SK-N-DZ (cell line): ENCODE results near the gene NRAP.

Experiments used
- DNase-seq: peaks from one replicate; pipeline ENCODE4 v3.0.0-alpha.2; 2015; ENCODE audit warnings: low spot score

Gene NRAP

DNA sequence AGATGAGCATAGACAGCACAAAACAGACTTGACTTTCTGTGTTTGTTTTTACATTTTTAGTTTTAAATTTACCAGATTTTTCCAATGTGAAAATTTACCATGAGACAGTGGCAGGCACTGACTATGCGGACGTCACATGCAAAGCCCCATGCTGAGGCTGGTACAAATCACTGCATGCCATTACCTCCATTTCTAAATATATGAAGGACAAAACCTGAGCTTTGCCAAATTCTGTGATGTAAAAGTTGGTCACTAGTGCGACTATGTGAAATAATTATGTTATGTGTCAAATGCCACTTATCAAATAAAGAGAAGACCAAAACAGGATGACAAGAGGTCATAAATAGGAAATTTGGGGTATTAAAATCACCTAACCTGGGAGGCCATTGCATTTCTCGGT is 22.1 kb downstream of the NRAP start:
- DNase-seq, result no peak

GRCh38 chr10:113639966-113640365 is 23.9 kb downstream of the NRAP start:
- DNase-seq, result no peak

DNA sequence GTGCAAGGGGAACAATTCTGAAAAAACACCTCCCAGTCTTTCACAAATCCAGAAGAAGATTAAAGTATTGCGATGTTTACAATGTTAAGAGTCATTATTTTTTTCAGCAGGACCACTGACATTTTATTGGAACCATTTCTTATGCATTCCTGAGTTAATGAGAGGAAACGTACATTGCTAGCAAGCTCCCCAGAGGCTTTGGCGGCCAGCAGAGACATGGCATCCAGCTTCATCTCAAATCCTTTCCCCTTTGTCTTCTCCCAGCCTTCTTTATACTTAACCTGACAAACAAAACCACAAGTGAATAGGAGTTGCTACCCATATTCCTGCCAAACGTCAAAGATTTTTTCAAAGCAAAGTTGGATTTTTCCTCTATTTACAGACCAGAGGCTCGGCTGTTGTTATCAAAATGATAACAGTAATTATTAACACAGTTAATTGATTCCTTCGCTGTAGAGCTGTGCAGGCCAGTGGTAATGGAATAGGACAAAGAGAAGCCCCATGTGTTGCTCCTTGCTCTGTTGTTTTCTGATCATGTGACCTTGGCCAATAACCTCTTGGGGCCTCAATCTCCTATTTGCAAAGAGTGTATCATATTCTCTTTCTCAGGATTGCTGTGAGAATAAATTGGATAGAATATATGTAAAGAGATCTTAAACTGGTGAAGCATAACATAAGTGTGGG is 32.0 kb downstream of the NRAP start:
- DNase-seq, result no peak

- DNase-seq, result no peak
Observed at GRCh38 chr10:113630929-113631533, 32.8 kb downstream of the NRAP start.

GRCh38 chr10:113628607-113629153 is 35.2 kb downstream of the NRAP start:
- no peak for DNase-seq

- DNase-seq, result no peak
Observed at GRCh38 chr10:113627836-113628235, 36.0 kb downstream of the NRAP start.

DNA sequence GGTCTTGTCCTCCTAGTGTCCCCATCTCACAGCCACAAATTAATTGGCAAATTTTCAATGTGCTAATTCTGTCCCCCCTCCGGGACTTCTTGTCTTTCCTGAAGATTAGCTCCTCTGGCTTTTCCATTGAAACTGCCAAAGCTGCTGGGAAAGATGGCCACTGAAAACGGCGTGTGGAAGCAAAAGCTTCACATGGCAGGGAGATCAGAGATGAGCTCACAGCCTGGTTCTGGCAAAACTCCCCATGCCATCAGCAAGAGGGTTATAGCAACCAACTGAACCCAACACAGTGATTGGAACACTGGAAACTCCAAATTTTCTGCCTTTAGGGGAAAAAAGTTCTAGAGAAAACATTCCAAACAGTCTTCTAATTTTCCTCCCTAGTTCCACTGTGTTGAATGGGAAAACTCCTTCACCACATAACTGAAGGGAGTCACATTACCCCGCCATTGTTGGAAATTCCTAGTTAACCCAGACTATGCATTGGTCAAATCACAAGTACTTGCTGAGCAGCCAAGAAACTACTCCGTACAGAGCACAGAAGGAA is 37.0 kb downstream of the NRAP start:
- no peak for DNase-seq

GRCh38 chr10:113625461-113626186 is 38.2 kb downstream of the NRAP start:
- DNase-seq, result no peak

GRCh38 chr10:113622831-113623230 is 41.0 kb downstream of the NRAP start:
- DNase-seq, result no peak

DNA sequence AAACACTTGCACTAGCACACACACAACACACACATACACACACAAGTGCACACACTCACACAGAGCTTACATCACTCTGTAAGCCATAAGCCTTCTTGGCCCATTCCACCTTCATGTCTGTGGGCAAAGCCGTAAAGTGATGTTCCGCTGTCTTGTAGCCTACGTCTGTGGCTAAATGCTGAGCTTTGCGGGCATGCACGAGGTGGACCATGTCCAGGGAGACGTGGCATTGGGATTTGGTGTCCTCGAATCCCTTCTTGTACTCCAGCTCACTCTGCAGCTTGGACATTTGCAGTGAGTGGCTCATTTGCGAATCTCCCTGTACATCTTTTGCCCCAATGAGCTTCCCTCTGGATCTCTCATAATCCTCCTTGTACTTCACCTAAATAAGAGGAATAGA is 42.0 kb downstream of the NRAP start:
- DNase-seq, result no peak

- no peak for DNase-seq
Observed at GRCh38 chr10:113620936-113621335, 42.9 kb downstream of the NRAP start.

- no peak for DNase-seq
Observed at GRCh38 chr10:113620511-113620910, 43.3 kb downstream of the NRAP start.

DNA sequence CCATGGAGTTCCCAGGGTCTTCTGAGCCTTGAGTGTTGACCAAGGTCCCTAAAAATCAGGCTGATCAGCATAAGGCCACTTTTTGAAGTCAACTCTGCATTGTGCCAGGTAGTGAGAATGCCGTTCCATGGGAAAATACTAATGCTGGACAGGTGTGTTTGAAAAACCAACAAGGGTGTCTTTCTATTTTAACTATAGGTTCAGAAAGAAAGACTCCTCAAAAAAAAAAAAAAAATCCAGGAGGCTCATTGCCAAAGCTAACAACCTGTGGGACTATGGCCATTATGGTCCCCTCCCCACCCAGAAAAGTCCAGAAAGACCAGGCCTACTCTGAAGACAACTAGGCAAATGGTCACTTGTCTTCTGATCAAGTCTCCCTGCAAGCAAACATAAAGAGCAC is 44.4 kb downstream of the NRAP start:
- DNase-seq, result no peak

DNA sequence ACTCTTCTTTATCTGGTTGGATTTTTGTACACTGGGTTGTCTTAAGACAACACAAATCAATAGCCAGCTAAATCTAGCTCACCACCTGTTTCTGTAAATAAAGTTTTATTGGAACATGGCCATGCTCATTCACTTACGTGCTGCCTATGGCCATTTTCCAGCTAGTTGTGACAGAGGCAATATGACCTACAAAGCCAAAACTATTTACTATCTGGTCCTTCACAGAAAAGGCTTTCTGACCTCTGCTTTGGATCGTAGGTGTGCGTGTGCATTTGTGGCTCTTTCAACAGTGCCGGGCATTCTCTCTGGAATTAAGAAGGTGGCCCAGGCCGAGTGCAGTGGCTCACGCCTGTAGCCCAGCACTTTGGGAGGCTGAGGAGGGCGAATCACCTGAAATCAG is 45.5 kb downstream of the NRAP start:
- no peak for DNase-seq

DNA sequence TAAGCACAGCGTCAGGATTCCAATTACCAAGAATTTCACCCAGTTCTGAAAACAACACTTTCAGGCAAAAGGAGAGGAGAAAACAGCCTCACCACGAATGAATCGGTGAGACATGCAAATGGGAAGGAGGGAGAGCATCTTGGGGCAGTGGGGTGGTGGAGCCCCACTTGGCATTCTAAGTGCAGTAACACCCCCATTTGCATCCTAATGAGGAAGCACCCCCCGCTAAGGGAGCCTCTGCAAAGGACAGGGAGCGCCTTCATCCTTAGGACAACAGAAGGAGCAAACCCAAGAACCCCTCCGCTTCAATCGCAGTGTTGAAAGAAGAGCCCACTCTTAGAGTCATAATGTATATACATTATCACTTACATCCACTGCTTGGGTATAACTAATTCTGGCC is 46.8 kb downstream of the NRAP start:
- no peak for DNase-seq

- DNase-seq, result no peak
Observed at GRCh38 chr10:113616244-113617074, 47.4 kb downstream of the NRAP start.

GRCh38 chr10:113613977-113614690 is 49.7 kb downstream of the NRAP start:
- no peak for DNase-seq

- DNase-seq, result no peak
Observed at GRCh38 chr10:113613427-113613826, 50.4 kb downstream of the NRAP start.

DNA sequence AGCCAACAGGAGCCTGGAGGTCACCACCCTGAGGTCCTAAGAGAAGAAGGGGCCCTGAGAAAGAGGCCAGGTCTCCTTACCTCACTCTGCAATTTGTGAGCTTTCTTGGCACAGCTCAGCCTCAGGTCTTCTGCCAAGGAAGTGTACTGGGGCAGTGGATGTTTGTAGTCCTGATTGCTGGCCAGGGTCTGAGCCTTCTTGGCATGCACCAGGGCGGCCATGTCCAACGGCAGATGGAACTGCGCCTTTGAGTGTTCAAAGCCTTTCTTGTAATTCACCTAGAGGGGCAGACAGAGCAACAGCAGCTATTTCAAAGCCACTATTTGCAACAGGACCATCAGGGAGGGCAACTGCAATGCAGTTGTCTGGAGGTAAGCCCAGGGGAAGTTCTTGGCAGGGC is 51.7 kb downstream of the NRAP start:
- DNase-seq, result no peak

DNA sequence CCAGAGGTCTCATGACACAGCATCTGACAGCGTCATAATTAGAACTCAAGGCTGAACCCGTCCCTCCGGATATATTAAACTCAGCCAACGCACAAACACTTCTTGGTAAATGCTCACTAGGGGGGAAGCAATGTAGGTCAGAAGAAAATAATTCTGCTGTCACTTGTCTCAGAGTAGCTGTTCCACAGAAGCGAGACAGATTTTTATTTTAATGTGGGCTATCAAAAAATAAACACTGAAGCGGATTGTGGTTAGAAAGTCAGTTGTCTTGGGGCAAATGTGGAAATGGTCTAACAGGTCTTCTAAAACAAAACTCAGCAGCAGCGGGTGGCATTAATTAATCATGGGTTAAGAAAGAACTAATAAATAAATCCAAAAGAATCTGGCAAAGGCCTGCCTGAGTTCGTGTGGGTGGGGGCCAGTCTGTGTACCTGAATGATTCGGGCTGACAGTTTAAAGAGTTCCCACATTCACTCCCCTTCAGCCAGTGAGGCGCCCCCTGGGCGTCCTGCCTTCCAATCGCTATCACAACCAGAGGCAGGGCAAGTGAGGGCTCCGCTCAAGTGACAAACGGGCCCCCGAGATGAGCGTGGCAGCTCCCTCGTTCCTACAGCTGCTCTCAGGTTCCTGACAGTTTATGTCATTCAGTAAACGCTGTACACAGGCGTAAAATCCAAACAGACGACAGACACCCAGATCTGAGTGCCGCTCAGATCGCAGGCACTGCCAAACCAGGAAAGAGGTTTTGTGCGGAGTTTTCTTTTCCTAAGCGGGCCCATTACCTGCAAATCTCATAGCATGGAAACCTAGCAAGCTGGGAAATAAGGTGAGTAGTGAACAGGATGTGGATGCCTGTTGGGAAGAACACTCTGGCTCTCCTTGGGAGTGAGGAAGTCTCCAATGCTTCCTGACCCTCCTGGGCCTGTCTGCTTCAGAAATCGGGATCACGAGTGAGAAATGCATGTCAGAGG is 52.9 kb downstream of the NRAP start:
- DNase-seq, result no peak
